HG02642 (cell line): ENCODE measurements around the gene OR6Y1.

Experiments
- ATAC-seq: cut with Tn5 transposase; IDR thresholded peaks from one replicate; pipeline ENCODE4 v1.9.1; 2021; ENCODE audit warnings: mild to moderate bottlenecking; ENCODE audit not compliant: unreplicated experiment, poor library complexity

The OR6Y1 gene

DNA sequence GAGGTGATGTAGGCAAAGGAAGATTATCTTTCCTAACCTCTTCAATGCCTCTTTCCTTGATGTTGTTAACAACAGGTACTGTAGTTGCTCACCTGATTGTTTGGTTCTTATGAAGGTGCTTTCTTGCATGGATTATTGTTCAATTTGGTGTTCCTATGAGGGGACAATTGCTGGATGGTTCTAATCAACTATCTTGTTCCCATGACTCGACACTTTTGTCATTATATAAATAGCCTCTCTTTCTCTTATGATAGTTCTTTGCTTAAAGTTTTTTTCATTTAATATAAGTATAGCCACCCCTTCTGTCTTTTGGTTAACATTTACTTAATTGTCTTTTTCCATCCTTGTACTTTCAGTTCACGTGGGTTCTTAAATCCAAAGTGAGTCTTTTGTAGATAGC lies 46.7 kb downstream of the OR6Y1 start:
- ATAC-seq, result no peak

DNA sequence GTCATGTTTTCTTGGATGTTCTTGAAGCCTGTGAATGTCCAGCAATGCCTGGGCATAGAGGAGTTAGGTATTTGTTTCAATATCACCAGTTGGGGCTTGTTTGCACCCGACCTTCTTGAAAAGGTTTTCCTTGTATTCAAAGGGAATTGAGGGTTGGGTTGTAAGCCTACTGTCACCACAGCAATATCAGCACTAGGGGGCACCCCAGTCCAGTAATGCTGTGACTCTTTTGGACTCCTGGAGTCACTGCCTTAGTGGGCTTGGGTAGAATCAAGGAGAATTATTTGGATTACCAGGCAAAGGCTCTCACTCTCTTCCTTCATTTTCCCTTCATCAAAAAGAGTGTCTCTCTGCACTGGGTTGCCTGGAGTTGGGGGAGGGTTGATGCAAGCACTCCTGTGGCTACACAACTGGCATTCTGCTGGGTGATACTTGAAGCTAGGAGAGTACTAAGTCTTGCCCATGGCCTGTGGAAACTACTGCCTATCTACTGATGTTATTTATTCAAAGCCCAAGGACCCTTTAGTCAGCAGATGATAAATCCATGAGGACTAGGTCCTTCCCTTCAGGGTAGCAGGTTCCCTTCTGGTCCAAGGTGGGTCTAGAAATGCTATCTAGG lies 47.7 kb downstream of the OR6Y1 start:
- ATAC-seq, result no peak

DNA sequence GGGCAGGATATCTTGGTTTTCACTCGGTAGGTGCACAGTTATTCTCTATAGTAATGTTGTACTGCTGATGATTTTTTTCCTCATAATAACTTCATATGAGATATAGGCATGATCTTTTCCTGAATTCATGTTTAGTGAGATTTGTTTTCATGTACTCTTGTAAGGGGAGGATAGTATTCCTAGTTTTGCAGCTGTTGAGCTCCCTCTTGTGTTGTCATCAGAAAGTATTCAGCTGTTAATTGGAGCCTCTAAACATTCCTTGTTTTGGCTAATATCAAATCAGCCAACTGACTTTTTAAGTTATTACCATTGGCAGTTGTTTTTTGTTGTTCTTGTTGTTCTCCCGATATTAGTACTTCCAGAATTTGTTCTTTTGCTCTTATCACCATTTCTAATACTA lies 57.8 kb downstream of the OR6Y1 start:
- ATAC-seq, result no peak

DNA sequence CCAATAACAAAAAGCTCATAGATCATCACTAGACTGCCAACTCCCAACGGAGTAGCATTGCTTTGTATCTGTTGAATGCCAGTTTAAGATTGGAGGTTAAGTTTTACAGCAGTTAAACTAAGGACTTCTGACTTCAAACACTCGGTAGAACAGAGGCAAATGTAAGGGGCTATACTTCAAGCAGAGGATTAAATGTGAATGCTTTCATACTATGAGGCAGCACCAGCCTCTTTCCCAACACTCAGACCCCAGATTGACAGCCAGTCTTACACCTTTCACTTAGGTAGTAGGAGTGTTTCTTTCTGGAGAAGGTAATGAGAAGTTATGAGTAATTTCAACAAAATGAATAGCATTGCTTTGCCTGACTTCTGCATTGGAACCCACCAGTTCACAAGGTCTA lies 59.4 kb downstream of the OR6Y1 start:
- no peak for ATAC-seq
